Breast epithelium (tissue), 3 donors: ENCODE measurements around the gene ATP13A2.

Experiments used
- POLR2A ChIP-seq: fragments of 450-650 bp; IDR thresholded peaks from one replicate; pipeline ENCODE4 v1.6.1; 2016; ENCODE audit warnings: antibody characterized with exemption, mild to moderate bottlenecking, moderate library complexity
- POLR2AphosphoS5 ChIP-seq, 3 donors: sonication (generic); formaldehyde crosslinking; IDR thresholded peaks; one replicate each; pipeline ENCODE4 v1.6.1; 2017; ENCODE audit warnings: antibody characterized with exemption in 3 of 3
- TF ChIP-seq, protein P1 (sequence below), 3 donors: fragments of 450-650 bp; IDR thresholded peaks; one replicate each; pipeline ENCODE4 v1.5.1; 2016 to 2017; ENCODE audit warnings: antibody characterized with exemption in 3 of 3, mild to moderate bottlenecking in 3 of 3, moderate library complexity in 3 of 3

DNA sequence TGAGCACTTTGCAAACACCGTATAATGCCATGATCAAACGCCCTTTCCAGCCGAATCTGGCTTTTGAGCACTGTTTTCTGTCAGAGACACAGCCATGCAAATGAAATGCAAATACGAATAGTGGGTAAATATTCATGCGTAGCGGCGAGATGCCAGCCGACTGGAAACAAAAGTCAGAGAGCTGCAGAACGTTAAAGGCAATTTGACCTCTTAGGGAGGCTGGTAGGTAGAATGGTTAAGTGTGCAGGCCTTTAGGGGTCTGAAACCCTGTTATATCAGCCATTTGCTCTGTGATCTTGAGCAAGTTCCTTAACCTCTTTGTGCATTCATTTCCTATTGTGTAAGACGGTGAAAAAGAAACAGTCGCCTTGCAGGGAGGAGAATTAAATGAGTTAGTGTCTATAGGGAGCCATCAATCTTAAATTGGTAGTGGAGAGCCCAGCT is 48.6 kb upstream of the ATP13A2 start:
- TF ChIP-seq, protein P1, sequence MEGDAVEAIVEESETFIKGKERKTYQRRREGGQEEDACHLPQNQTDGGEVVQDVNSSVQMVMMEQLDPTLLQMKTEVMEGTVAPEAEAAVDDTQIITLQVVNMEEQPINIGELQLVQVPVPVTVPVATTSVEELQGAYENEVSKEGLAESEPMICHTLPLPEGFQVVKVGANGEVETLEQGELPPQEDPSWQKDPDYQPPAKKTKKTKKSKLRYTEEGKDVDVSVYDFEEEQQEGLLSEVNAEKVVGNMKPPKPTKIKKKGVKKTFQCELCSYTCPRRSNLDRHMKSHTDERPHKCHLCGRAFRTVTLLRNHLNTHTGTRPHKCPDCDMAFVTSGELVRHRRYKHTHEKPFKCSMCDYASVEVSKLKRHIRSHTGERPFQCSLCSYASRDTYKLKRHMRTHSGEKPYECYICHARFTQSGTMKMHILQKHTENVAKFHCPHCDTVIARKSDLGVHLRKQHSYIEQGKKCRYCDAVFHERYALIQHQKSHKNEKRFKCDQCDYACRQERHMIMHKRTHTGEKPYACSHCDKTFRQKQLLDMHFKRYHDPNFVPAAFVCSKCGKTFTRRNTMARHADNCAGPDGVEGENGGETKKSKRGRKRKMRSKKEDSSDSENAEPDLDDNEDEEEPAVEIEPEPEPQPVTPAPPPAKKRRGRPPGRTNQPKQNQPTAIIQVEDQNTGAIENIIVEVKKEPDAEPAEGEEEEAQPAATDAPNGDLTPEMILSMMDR (IDR thresholded peaks at IDR 0.05), result no peak
- TF ChIP-seq POLR2AphosphoS5 (IDR thresholded peaks at IDR 0.05) (no peak), POLR2A (no peak)
